H9 (cell line): ENCODE results near the gene TYK2. TPM values are rescaled to one million over a fixed set of nuclear protein-coding genes. Genes with fewer than 3 reads are reported as not detected.
A peak's percentile ranks its signal among the peaks of the same experiment; 100 is the strongest.

Experiments
- DNase-seq: peaks from one replicate; pipeline ENCODE4 v3.0.0-alpha.2; 2017
- H2AFZ ChIP-seq: one replicate; pipeline ENCODE4 v1.6.1; 2013; ENCODE audit warnings: mild to moderate bottlenecking, low read length, control low read depth, moderate library complexity
- H2AK5ac ChIP-seq: 2 replicates; pipeline ENCODE4 v1.6.1; 2013; ENCODE audit warnings: low read length, control low read depth, mixed read lengths; ENCODE audit not compliant: insufficient read length
- H2BK120ac ChIP-seq: one replicate; pipeline ENCODE4 v1.6.1; 2013; ENCODE audit warnings: low read depth, mild to moderate bottlenecking, low read length, control low read depth, inconsistent platforms; ENCODE audit not compliant: poor library complexity, severe bottlenecking
- H2BK12ac ChIP-seq: 2 replicates; pipeline ENCODE4 v1.6.1; 2013; ENCODE audit warnings: low read length, control low read depth, mixed read lengths, low read depth; ENCODE audit not compliant: insufficient read length
- H2BK15ac ChIP-seq: 2 replicates; pipeline ENCODE4 v1.6.1; 2013; ENCODE audit warnings: low read depth, low read length, control low read depth
- H2BK20ac ChIP-seq: one replicate; pipeline ENCODE4 v1.6.1; 2013; ENCODE audit warnings: low read depth, mild to moderate bottlenecking, low read length, control low read depth, inconsistent platforms; ENCODE audit not compliant: poor library complexity, severe bottlenecking
- H2BK5ac ChIP-seq: 2 replicates; pipeline ENCODE4 v1.6.1; 2013; ENCODE audit warnings: low read length, control low read depth, mixed read lengths; ENCODE audit not compliant: insufficient read length
- H3K14ac ChIP-seq: 2 replicates; pipeline ENCODE4 v1.6.1; 2013; ENCODE audit warnings: low read length, control low read depth; ENCODE audit not compliant: insufficient read depth
- H3K18ac ChIP-seq: 2 replicates; pipeline ENCODE4 v1.6.1; 2013; ENCODE audit warnings: low read depth, mild to moderate bottlenecking, mixed read lengths, low read length, control low read depth; ENCODE audit not compliant: insufficient read length
- H3K23ac ChIP-seq: 2 replicates; pipeline ENCODE4 v1.6.1; 2013; ENCODE audit warnings: low read length, control low read depth, mixed read lengths, low read depth; ENCODE audit not compliant: insufficient read length
- H3K23me2 ChIP-seq: 2 replicates; pipeline ENCODE4 v1.6.1; 2013; ENCODE audit warnings: low read depth, mild to moderate bottlenecking, mixed read lengths, low read length, control low read depth; ENCODE audit not compliant: insufficient read length, poor library complexity, severe bottlenecking
- H3K27ac ChIP-seq: 2 replicates; pipeline ENCODE4 v1.5.1; 2013; ENCODE audit warnings: low read length, control low read depth, mixed read lengths, low read depth; ENCODE audit not compliant: insufficient read length
- H3K27me3 ChIP-seq: 2 replicates; pipeline ENCODE4 v1.6.1; 2013; ENCODE audit warnings: low read length, control low read depth, inconsistent platforms; ENCODE audit not compliant: insufficient read depth
- H3K4ac ChIP-seq: 2 replicates; pipeline ENCODE4 v1.6.1; 2013; ENCODE audit warnings: low read depth, mild to moderate bottlenecking, control low read depth, inconsistent platforms, low read length, moderate library complexity
- H3K4me1 ChIP-seq: 2 replicates; pipeline ENCODE4 v1.6.1; 2013; ENCODE audit warnings: low read length, control low read depth, inconsistent platforms; ENCODE audit not compliant: insufficient read depth
- H3K4me2 ChIP-seq: 2 replicates; pipeline ENCODE4 v1.6.1; 2013; ENCODE audit warnings: low read length, control low read depth, mixed read lengths; ENCODE audit not compliant: insufficient read length, insufficient read depth
- H3K56ac ChIP-seq: 2 replicates; pipeline ENCODE4 v1.6.1; 2013; ENCODE audit warnings: low read depth, mild to moderate bottlenecking, mixed read lengths, low read length, control low read depth; ENCODE audit not compliant: insufficient read length
- H3K79me1 ChIP-seq: 2 replicates; pipeline ENCODE4 v1.6.1; 2013; ENCODE audit warnings: low read depth, mild to moderate bottlenecking, moderate library complexity, low read length, control low read depth, inconsistent platforms; ENCODE audit not compliant: insufficient read depth, poor library complexity, severe bottlenecking
- H3K79me2 ChIP-seq: 2 replicates; pipeline ENCODE4 v1.6.1; 2013; ENCODE audit warnings: low read length, control low read depth, inconsistent platforms; ENCODE audit not compliant: insufficient read depth
- H3K9ac ChIP-seq: 2 replicates; pipeline ENCODE4 v1.6.1; 2013; ENCODE audit warnings: low read length, control low read depth, mixed read lengths; ENCODE audit not compliant: insufficient read length; ENCODE audit errors: extremely low read depth
- H3K9me3 ChIP-seq: one replicate; pipeline ENCODE4 v1.6.1; 2013; ENCODE audit warnings: low read depth, low read length, inconsistent platforms; ENCODE audit not compliant: control insufficient read depth
- H3T11ph ChIP-seq: one replicate; pipeline ENCODE4 v1.6.1; 2013; ENCODE audit warnings: mild to moderate bottlenecking, low read length, control low read depth, inconsistent platforms
- H4K20me1 ChIP-seq: one replicate; pipeline ENCODE4 v1.6.1; 2013; ENCODE audit not compliant: control insufficient read depth, insufficient read length, insufficient read depth
- H4K5ac ChIP-seq: 2 replicates; pipeline ENCODE4 v1.6.1; 2013; ENCODE audit warnings: low read depth, mild to moderate bottlenecking, mixed read lengths, low read length, control low read depth; ENCODE audit not compliant: insufficient read length
- H4K8ac ChIP-seq: replicated peaks from 2 replicates; pipeline ENCODE4 v1.6.1; 2013; ENCODE audit warnings: low read length, control low read depth, mixed read lengths, low read depth; ENCODE audit not compliant: insufficient read length
- H4K91ac ChIP-seq: 2 replicates; pipeline ENCODE4 v1.6.1; 2013; ENCODE audit warnings: low read depth, mild to moderate bottlenecking, moderate library complexity, mixed read lengths, low read length, control low read depth; ENCODE audit not compliant: insufficient read length
- H3K27ac Mint-ChIP-seq, 3 experiments: 2 replicates in 2 of 3; 3 replicates in 1 of 3; pipeline ENCODE4 v1.8.0; 2020 to 2021; ENCODE audit warnings: mixed read lengths in 3 of 3, mild to moderate bottlenecking in 1 of 3, moderate library complexity in 1 of 3
- H3K27me3 Mint-ChIP-seq: 2 replicates; pipeline ENCODE4 v1.8.0; 2021; ENCODE audit warnings: low read depth, mild to moderate bottlenecking, moderate library complexity, mixed read lengths
- H3K36me3 Mint-ChIP-seq, 3 experiments: 2 replicates in 2 of 3; 3 replicates in 1 of 3; pipeline ENCODE4 v1.8.0; 2020 to 2021; ENCODE audit warnings: low read depth in 3 of 3, mixed read lengths in 3 of 3; ENCODE audit not compliant: insufficient read depth in 1 of 3
- H3K4me1 Mint-ChIP-seq, 2 experiments: 2 replicates each; pipeline ENCODE4 v1.8.0; 2020; ENCODE audit warnings: mixed read lengths in 2 of 2
- H3K4me3 Mint-ChIP-seq, 2 experiments: 2 replicates in 1 of 2; 3 replicates in 1 of 2; pipeline ENCODE4 v1.8.0; 2020 to 2021; ENCODE audit warnings: mild to moderate bottlenecking in 2 of 2, mixed read lengths in 2 of 2, moderate library complexity in 1 of 2
- H3K9me3 Mint-ChIP-seq, 2 experiments: 2 replicates in 1 of 2; 3 replicates in 1 of 2; pipeline ENCODE4 v1.8.0; 2020; ENCODE audit warnings: mild to moderate bottlenecking in 2 of 2, mixed read lengths in 2 of 2, moderate library complexity in 1 of 2
- CTCF ChIP-seq: fragments of 200-600 bp; sonication (generic); conservative IDR thresholded peaks from 3 replicates; pipeline ENCODE4 v1.8.0; 2021; ENCODE audit warnings: antibody characterized with exemption, mild to moderate bottlenecking
- WGBS: extraction: QIAGEN DNeasy Blood & Tissue Kit; methylation state at CpG from one replicate; pipeline ENCODE4 v1.1.7; 2013; ENCODE audit warnings: missing lambda C conversion rate, low lambda C conversion rate, mixed read lengths; ENCODE audit not compliant: insufficient read length; ENCODE audit errors: extremely low coverage; 5-methylcytosine and 5-hydroxymethylcytosine counted together
- total RNA-seq: library from RNA; stranded (reverse); gene quantifications from 2 replicates; pipeline ENCODE4 v1.2.1, GENCODE V29; 2021

TYK2 gene
- total RNA-seq, 1 experiment from 2014 or later, result 61.4 TPM

- Mint-ChIP-seq H3K4me1 (peaks cover 33 to 44% of the 10 kb centered on the region in 2 experiments), H3K4me3 (peak within 1 kb of the TSS; percentile 68 to 83), H3K36me3 (no peaks in the 10 kb centered on the region), H3K27me3 (peaks cover 93% of the 10 kb centered on the region), H3K27ac (peak within 1 kb of the TSS in 1 of 3 experiments; percentile 0; a peak in 2 of 7 replicates), H3K9me3 (no peaks in the 10 kb centered on the region; a peak in 1 of 5 replicates)
- Histone ChIP-seq H2BK5ac (no peak within 1 kb of the TSS), H4K91ac (no peak within 1 kb of the TSS), H3K79me1 (no peaks in the 10 kb centered on the region), H2BK20ac (no peak within 1 kb of the TSS), H2BK15ac (no peak within 1 kb of the TSS), H3K79me2 (no peaks in the 10 kb centered on the region), H3K4ac (no peak within 1 kb of the TSS), H4K5ac (no peak within 1 kb of the TSS), H3K23me2 (peaks cover 18% of the 10 kb centered on the region), H4K20me1 (no peaks in the 10 kb centered on the region), H3K4me1 (peaks cover 2% of the 10 kb centered on the region; the same call in 1 of the 2 replicates), H4K8ac (no peak within 1 kb of the TSS), H2AFZ (no peak within 1 kb of the TSS), H3K56ac (no peak within 1 kb of the TSS), H2AK5ac (no peak within 1 kb of the TSS), H3K27me3 (peaks cover 55% of the 10 kb centered on the region), H3K9me3 (no peaks in the 10 kb centered on the region), H3K9ac (no peak within 1 kb of the TSS), H3K14ac (no peak within 1 kb of the TSS), H3K18ac (no peak within 1 kb of the TSS), H3K23ac (no peak within 1 kb of the TSS), H3K27ac (no peak within 1 kb of the TSS), H3K4me2 (peak within 1 kb of the TSS; percentile 80), H2BK120ac (no peak within 1 kb of the TSS), H2BK12ac (no peak within 1 kb of the TSS), H3T11ph (no peak within 1 kb of the TSS)
- TF ChIP-seq CTCF, result peak; percentile 70
- peak; percentile 57 for DNase-seq
- no CpG with 5 or more reads among the region's 104 CpGs for WGBS
Observed at GRCh38 chr19:10420444-10421239, 40.3 kb upstream of the TYK2 start, which contains the start of gene PDE4A. Gene PDE4A (plus strand): TSS chr19:10420538. CDS start chr19:10420765, 227 bp downstream.
